C4-2B (cell line): ENCODE measurements around the gene ADAMTS6.

Experiments
- ZFX ChIP-seq: fragments of 450-650 bp; IDR thresholded peaks from 2 replicates; pipeline ENCODE4 v1.6.1; 2017
- TF ChIP-seq, protein P1 (sequence below): fragments of 450-650 bp; conservative IDR thresholded peaks from 2 replicates; pipeline ENCODE4 v1.5.1; 2017; ENCODE audit warnings: mild to moderate bottlenecking

DNA sequence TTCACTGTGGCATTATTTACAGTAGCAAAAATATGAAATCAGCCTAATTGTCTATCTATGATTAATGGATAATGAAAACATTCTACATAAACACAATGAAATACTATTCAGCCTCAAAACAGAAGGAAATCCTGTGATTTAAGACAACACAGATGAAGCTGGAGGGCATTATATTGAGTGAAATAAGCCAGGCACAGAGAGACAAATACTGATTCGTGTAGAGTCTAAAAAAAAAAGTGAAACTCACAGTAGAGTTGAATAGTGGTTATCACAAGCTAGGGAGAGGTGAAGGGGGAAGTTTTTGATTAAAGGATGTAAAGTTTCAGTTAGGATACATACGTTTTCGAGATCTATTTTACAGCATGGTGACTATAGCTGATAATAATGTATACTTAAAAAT, 122.2 kb downstream of the ADAMTS6 start:
- TF ChIP-seq, protein P1, sequence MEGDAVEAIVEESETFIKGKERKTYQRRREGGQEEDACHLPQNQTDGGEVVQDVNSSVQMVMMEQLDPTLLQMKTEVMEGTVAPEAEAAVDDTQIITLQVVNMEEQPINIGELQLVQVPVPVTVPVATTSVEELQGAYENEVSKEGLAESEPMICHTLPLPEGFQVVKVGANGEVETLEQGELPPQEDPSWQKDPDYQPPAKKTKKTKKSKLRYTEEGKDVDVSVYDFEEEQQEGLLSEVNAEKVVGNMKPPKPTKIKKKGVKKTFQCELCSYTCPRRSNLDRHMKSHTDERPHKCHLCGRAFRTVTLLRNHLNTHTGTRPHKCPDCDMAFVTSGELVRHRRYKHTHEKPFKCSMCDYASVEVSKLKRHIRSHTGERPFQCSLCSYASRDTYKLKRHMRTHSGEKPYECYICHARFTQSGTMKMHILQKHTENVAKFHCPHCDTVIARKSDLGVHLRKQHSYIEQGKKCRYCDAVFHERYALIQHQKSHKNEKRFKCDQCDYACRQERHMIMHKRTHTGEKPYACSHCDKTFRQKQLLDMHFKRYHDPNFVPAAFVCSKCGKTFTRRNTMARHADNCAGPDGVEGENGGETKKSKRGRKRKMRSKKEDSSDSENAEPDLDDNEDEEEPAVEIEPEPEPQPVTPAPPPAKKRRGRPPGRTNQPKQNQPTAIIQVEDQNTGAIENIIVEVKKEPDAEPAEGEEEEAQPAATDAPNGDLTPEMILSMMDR, result no peak
- TF ChIP-seq ZFX, result no peak
